Kidney (tissue), 14 donors: ENCODE results near the gene SPOCK2. TPM values are rescaled to one million over a fixed set of nuclear protein-coding genes. Genes with fewer than 3 reads are reported as not detected.

Experiments
- DNase-seq, 5 donors: peaks; one replicate each; pipeline ENCODE4 v3.0.0-alpha.2; 2013 to 2020
- FAIRE-seq: peaks from 2 replicates; lab custom pipeline; 2012; peaks lifted over from hg19 to GRCh38; lab: Jason Lieb, UNC
- H3K27ac ChIP-seq, 2 donors: one replicate each; pipeline ENCODE4 v1.7.0; 2013; ENCODE audit warnings: low read depth in 2 of 2, low read length in 2 of 2, inconsistent platforms in 1 of 2
- H3K27me3 ChIP-seq: one replicate; pipeline ENCODE4 v1.7.1; 2013; ENCODE audit warnings: low read length, inconsistent platforms; ENCODE audit not compliant: control insufficient read depth, insufficient read depth
- H3K36me3 ChIP-seq, 3 donors: one replicate each; pipeline versions ENCODE4 v1.7.0 to v1.7.1; 2013; ENCODE audit warnings: low read length in 3 of 3, control low read depth in 1 of 3, inconsistent platforms in 1 of 3; ENCODE audit not compliant: insufficient read depth in 3 of 3, control insufficient read depth in 2 of 3
- H3K4me1 ChIP-seq, 3 donors: one replicate each; pipeline versions ENCODE4 v1.7.0 to v1.7.1; 2013; ENCODE audit warnings: low read length in 3 of 3, inconsistent platforms in 1 of 3, low read depth in 1 of 3; ENCODE audit not compliant: control insufficient read depth in 2 of 3, insufficient read depth in 2 of 3
- H3K4me3 ChIP-seq, 3 donors: one replicate each; pipeline versions ENCODE4 v1.7.0 to v1.8.1; 2013; ENCODE audit warnings: low read length in 3 of 3, control low read depth in 1 of 3, inconsistent platforms in 1 of 3
- H3K9ac ChIP-seq, 3 donors: one replicate each; pipeline versions ENCODE4 v1.7.0 to v1.7.1; 2013; ENCODE audit warnings: low read length in 3 of 3, control low read depth in 1 of 3, inconsistent platforms in 1 of 3
- H3K9me3 ChIP-seq, 3 donors: one replicate each; pipeline versions ENCODE4 v1.7.0 to v1.7.1; 2013; ENCODE audit warnings: low read length in 3 of 3, control low read depth in 1 of 3, inconsistent platforms in 1 of 3; ENCODE audit not compliant: control insufficient read depth in 2 of 3, insufficient read depth in 1 of 3
- CTCF ChIP-seq: IDR thresholded peaks from 3 replicates; pipeline ENCODE4 v1.5.1; 2012; ENCODE audit warnings: mild to moderate bottlenecking, moderate library complexity, borderline replicate concordance; ENCODE audit not compliant: insufficient read depth; ENCODE audit errors: extremely low read depth
- intact Hi-C: fragments of 100-400 bp; cut with DNase I; formaldehyde crosslinking; loops from one replicate; pipeline ENCODE4 v1.11.1; 2022
- polyA plus RNA-seq: library from polyadenylated mRNA; stranded (reverse); fragments of 350-450 nt; fragmentation: Illumina TruSeq; extraction: RNeasy Lipid Tissue Mini Kit (QIAGEN cat#74804); gene quantifications from one replicate; pipeline ENCODE4 v1.2.3, GENCODE V29; 2014; ENCODE audit warnings: low read depth, low replicate concordance; ENCODE audit not compliant: insufficient read depth
- total RNA-seq: library from RNA; stranded (reverse); fragmentation: NEBNext Ultra II Directional; extraction: Animal tissue kit (Norgen Biotek cat#: 25700); gene quantifications from one replicate; pipeline ENCODE4 v1.2.1, GENCODE V29; 2021
- donor health status: control.
- donor health status: control.
- donor health status: control.
- donor health status: control.
- donor health status: control.
- donor health status: DM: yes; HTN: yes; CAD: no.
- donor health status: Normal renal cell carcinoma (clear cell type).

Gene SPOCK2
- total and polyA plus RNA-seq, 2 donors from 2014 or later = 19.7 to 103 TPM

- Histone ChIP-seq H3K4me3 (no peak overlapping the region), H3K9me3 (no peaks in the 10 kb centered on the region), H3K4me1 (peaks cover 0 to under 1% (median 0%) of the 10 kb centered on the region in 3 donors), H3K9ac (no peak overlapping the region), H3K36me3 (no peaks in the 10 kb centered on the region), H3K27me3 (no peaks in the 10 kb centered on the region), H3K27ac (no peak overlapping the region)
- intact Hi-C loops = no loop called here
- no peak for DNase-seq
- TF ChIP-seq CTCF = no peak
- no peak for FAIRE-seq
Measured at GRCh38 chr10:72049472-72049871, 38.9 kb downstream of the SPOCK2 start.

DNA sequence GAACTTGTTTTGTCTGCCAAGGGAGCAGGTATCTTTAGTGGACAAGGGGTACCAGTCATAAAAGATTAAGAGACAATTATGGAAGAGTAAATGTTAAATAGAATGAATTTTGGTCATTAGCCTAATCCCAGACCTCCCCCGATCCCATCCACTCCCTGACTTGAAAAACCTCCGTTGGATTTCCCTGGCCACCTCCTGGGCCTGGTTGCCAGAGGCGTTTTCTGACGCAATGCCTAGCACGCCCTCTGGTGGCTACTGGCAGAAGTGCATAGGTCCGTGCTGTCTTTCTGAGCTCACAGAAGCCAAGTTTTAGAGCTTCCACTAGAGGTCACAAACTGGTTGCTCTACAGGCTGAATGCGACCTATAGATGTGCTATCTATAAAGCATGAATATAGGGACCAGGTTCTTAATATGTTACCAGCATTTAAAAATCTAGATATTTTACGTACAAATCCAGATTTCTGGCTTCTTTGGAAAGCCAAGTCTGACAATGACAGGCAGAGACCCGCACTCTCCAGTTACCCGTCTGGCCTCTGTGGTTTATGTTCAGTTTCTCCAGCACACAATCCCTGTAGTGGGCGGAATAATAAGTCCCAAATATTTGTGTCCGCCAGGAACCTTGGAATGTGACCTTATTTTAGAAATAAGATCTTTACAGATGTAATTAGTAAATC, 39.8 kb downstream of the SPOCK2 start:
- Histone ChIP-seq H3K27ac (no peak overlapping the region), H3K27me3 (no peaks in the 10 kb centered on the region), H3K9me3 (no peaks in the 10 kb centered on the region), H3K36me3 (no peaks in the 10 kb centered on the region), H3K4me3 (no peak overlapping the region), H3K9ac (no peak overlapping the region), H3K4me1 (peaks cover 0 to 3% (median 0%) of the 10 kb centered on the region in 3 donors)
- DNase-seq (peak; percentile 92 to 97 (median 95)), FAIRE-seq (peak; percentile 95)
- intact Hi-C loops = no loop called here
- TF ChIP-seq CTCF = peak; percentile 100

GRCh38 chr10:72045586-72045985, 42.8 kb downstream of the SPOCK2 start:
- intact Hi-C loops = no loop called here
- Histone ChIP-seq H3K9me3 (no peaks in the 10 kb centered on the region), H3K9ac (no peak overlapping the region), H3K4me3 (no peak overlapping the region), H3K4me1 (peaks cover 0 to 12% (median 0%) of the 10 kb centered on the region in 3 donors), H3K36me3 (no peaks in the 10 kb centered on the region), H3K27ac (no peak overlapping the region), H3K27me3 (no peaks in the 10 kb centered on the region)
- no peak for TF ChIP-seq CTCF
- DNase-seq = no peak
- no peak for FAIRE-seq
